ENCODE data around the gene FGFR1OP2.

GRCh38 chr12:26938701-26939062 lies 412 bp downstream of the FGFR1OP2 start:
- no peak for TF ChIP-seq CTCF (IDR thresholded peaks at IDR 0.05; ENCODE audit: low read depth, low read length)
- no peak; the same call in 1 of the 2 replicates for TF ChIP-seq MYC (IDR thresholded peaks at IDR 0.05; ENCODE audit: low read depth, low read length)
- no peak for TF ChIP-seq POLR2A (IDR thresholded peaks at IDR 0.05; ENCODE audit: extremely low read depth, insufficient read length)
- no peak for TF ChIP-seq MAX (IDR thresholded peaks at IDR 0.05; ENCODE audit: low read depth, low read length)
